IMR-90 (cell line): ENCODE data around the gene SPATA16. TPM values are rescaled to one million over a fixed set of nuclear protein-coding genes. Genes with fewer than 3 reads are reported as not detected.

Experiments used
- ATAC-seq: fragments of 200-7000 bp; cut with Tn5 transposase; 2 replicates; pipeline ENCODE4 v1.9.1; 2020; ENCODE audit warnings: low read depth, mild to moderate bottlenecking, moderate library complexity
- BruUV-seq: library from RNA; stranded (reverse); fragments of 400-500 nt; replicated peaks from 2 replicates; lab custom pipeline; 2021; lab: Mats Ljungman, UMichigan
- CTCF ChIA-PET: fragments of 300-600 bp; formaldehyde crosslinking; extraction: SDS; loops from one replicate; lab custom pipeline; 2021; ENCODE audit warnings: antibody characterized with exemption; lab: Yijun Ruan, JAX
- POLR2A ChIA-PET: fragments of 300-600 bp; sonication (Branson Sonifier 250); formaldehyde crosslinking; loops from one replicate; lab custom pipeline; 2022; ENCODE audit warnings: antibody characterized with exemption; ENCODE audit not compliant: unreplicated experiment; lab: Charles Lee
- DNase-seq: peaks from one replicate; pipeline ENCODE4 v3.0.0; 2013
- H2AFZ ChIP-seq: replicated peaks from 2 replicates; pipeline ENCODE3; 2013; ENCODE audit warnings: low read length, mild to moderate bottlenecking; ENCODE audit not compliant: poor library complexity
- H2AK5ac ChIP-seq: 2 replicates; pipeline ENCODE4 v1.6.1; 2013; ENCODE audit warnings: low read depth, low read length, inconsistent platforms
- H2AK9ac ChIP-seq: replicated peaks from 2 replicates; pipeline ENCODE3; 2013; ENCODE audit warnings: mild to moderate bottlenecking, low read depth, low read length, moderate library complexity; ENCODE audit not compliant: poor library complexity
- H2BK120ac ChIP-seq: 2 replicates; pipeline ENCODE4 v1.6.1; 2013; ENCODE audit warnings: low read depth, low read length, inconsistent platforms
- H2BK15ac ChIP-seq: 3 replicates; pipeline ENCODE4 v1.6.1; 2013; ENCODE audit warnings: low read depth, low read length, inconsistent platforms
- H2BK20ac ChIP-seq: 2 replicates; pipeline ENCODE4 v1.6.1; 2013; ENCODE audit warnings: low read depth, mild to moderate bottlenecking, inconsistent platforms, low read length, moderate library complexity
- H2BK5ac ChIP-seq: 2 replicates; pipeline ENCODE4 v1.6.1; 2013; ENCODE audit warnings: mild to moderate bottlenecking, low read depth, low read length, inconsistent platforms; ENCODE audit not compliant: poor library complexity, severe bottlenecking
- H3K14ac ChIP-seq: replicated peaks from 2 replicates; pipeline ENCODE4 v1.6.1; 2013; ENCODE audit warnings: low read depth, low read length, inconsistent platforms
- H3K18ac ChIP-seq: 2 replicates; pipeline ENCODE4 v1.6.1; 2013; ENCODE audit warnings: low read depth, low read length, control low read depth
- H3K23ac ChIP-seq: 2 replicates; pipeline ENCODE4 v1.6.1; 2013; ENCODE audit warnings: low read depth, low read length, inconsistent platforms
- H3K27ac ChIP-seq: 2 replicates; pipeline ENCODE4 v1.5.1; 2013; ENCODE audit warnings: mild to moderate bottlenecking, control low read depth, low read length; ENCODE audit not compliant: insufficient read depth
- H3K27me3 ChIP-seq: 2 replicates; pipeline ENCODE4 v1.6.1; 2013; ENCODE audit warnings: low read length; ENCODE audit not compliant: control insufficient read depth, insufficient read depth
- H3K36me3 ChIP-seq: 2 replicates; pipeline ENCODE4 v1.6.1; 2013; ENCODE audit warnings: low read length, mixed read lengths; ENCODE audit not compliant: control insufficient read depth, insufficient read depth
- H3K4ac ChIP-seq: 2 replicates; pipeline ENCODE4 v1.6.1; 2013; ENCODE audit warnings: low read depth, low read length, inconsistent platforms
- H3K4me1 ChIP-seq: 2 replicates; pipeline ENCODE4 v1.6.1; 2013; ENCODE audit warnings: low read length, mixed read lengths; ENCODE audit not compliant: control insufficient read depth, insufficient read depth
- H3K4me2 ChIP-seq: 2 replicates; pipeline ENCODE4 v1.6.1; 2013; ENCODE audit warnings: low read depth, mild to moderate bottlenecking, control low read depth, low read length, moderate library complexity
- H3K4me3 ChIP-seq: 2 replicates; pipeline ENCODE4 v1.5.1; 2013; ENCODE audit warnings: low read depth, mild to moderate bottlenecking, control low read depth, low read length, moderate library complexity; ENCODE audit not compliant: insufficient read depth
- H3K56ac ChIP-seq: 2 replicates; pipeline ENCODE4 v1.6.1; 2013; ENCODE audit warnings: low read length, inconsistent platforms; ENCODE audit not compliant: insufficient read depth; ENCODE audit errors: extremely low read depth
- H3K79me1 ChIP-seq, 2 experiments: 2 replicates each; pipeline ENCODE4 v1.6.1; 2013; ENCODE audit warnings: low read length in 2 of 2, inconsistent platforms in 1 of 2, low read depth in 1 of 2
- H3K9ac ChIP-seq: 2 replicates; pipeline ENCODE4 v1.6.1; 2013; ENCODE audit warnings: low read depth, low read length, control low read depth
- H3K9me1 ChIP-seq: 2 replicates; pipeline ENCODE4 v1.6.1; 2013; ENCODE audit warnings: low read length, inconsistent platforms; ENCODE audit not compliant: insufficient read depth
- H3K9me3 ChIP-seq: 2 replicates; pipeline ENCODE4 v1.6.1; 2013; ENCODE audit warnings: low read length; ENCODE audit not compliant: control insufficient read depth, insufficient read depth
- H4K20me1 ChIP-seq: 2 replicates; pipeline ENCODE4 v1.6.1; 2013; ENCODE audit warnings: low read length, inconsistent platforms; ENCODE audit not compliant: insufficient read depth
- H4K5ac ChIP-seq: 2 replicates; pipeline ENCODE4 v1.6.1; 2013; ENCODE audit warnings: mild to moderate bottlenecking, low read depth, low read length, control low read depth
- H4K8ac ChIP-seq, 2 experiments: 2 replicates each; pipeline ENCODE4 v1.6.1; 2013; ENCODE audit warnings: low read depth in 2 of 2, low read length in 2 of 2, control low read depth in 1 of 2, inconsistent platforms in 1 of 2
- H4K91ac ChIP-seq: 2 replicates; pipeline ENCODE4 v1.6.1; 2013; ENCODE audit warnings: low read depth, low read length, inconsistent platforms; ENCODE audit not compliant: insufficient read depth
- BHLHE40 ChIP-seq: fragments of 150-350 bp; IDR thresholded peaks from 2 replicates; pipeline ENCODE4 v1.6.1; 2016; ENCODE audit warnings: mild to moderate bottlenecking, low read depth, low read length
- CEBPB ChIP-seq: IDR thresholded peaks from 2 replicates; pipeline ENCODE4 v1.6.1; 2012; ENCODE audit warnings: low read depth, low read length, improper control_type of control experiment
- CHD1 ChIP-seq: IDR thresholded peaks from 2 replicates; pipeline ENCODE4 v1.6.1; 2012; ENCODE audit warnings: low read depth, low read length, improper control_type of control experiment
- CTCF ChIP-seq: conservative IDR thresholded peaks from 2 replicates; pipeline ENCODE4 v1.5.1; 2012; ENCODE audit warnings: mild to moderate bottlenecking, low read depth, low read length, improper control_type of control experiment
- ELK1 ChIP-seq: fragments of 150-350 bp; IDR thresholded peaks from 2 replicates; pipeline ENCODE4 v1.6.1; 2016; ENCODE audit warnings: low read depth, mild to moderate bottlenecking, low read length, moderate library complexity, borderline replicate concordance
- FOS ChIP-seq: fragments of 150-350 bp; IDR thresholded peaks from 2 replicates; pipeline ENCODE4 v1.6.1; 2016; ENCODE audit warnings: low read depth, low read length
- MAFK ChIP-seq: IDR thresholded peaks from 2 replicates; pipeline ENCODE4 v1.6.1; 2012; ENCODE audit warnings: low read depth, low read length, improper control_type of control experiment
- MAZ ChIP-seq: IDR thresholded peaks from 2 replicates; pipeline ENCODE4 v1.6.1; 2012; ENCODE audit warnings: low read depth, mild to moderate bottlenecking, low read length, improper control_type of control experiment, moderate library complexity, borderline replicate concordance
- MXI1 ChIP-seq: IDR thresholded peaks from 2 replicates; pipeline ENCODE4 v1.6.1; 2012; ENCODE audit warnings: low read depth, mild to moderate bottlenecking, low read length, moderate library complexity, borderline replicate concordance
- NFE2L2 ChIP-seq: fragments of 150-350 bp; IDR thresholded peaks from 2 replicates; pipeline ENCODE4 v1.6.1; 2016; ENCODE audit warnings: low read depth, mild to moderate bottlenecking, low read length
- POLR2A ChIP-seq: IDR thresholded peaks from 2 replicates; pipeline ENCODE4 v1.6.1; 2012; ENCODE audit warnings: mild to moderate bottlenecking, low read depth, low read length
- RAD21 ChIP-seq: IDR thresholded peaks from 2 replicates; pipeline ENCODE4 v1.6.1; 2012; ENCODE audit warnings: low read length, improper control_type of control experiment
- RCOR1 ChIP-seq: IDR thresholded peaks from 2 replicates; pipeline ENCODE4 v1.6.1; 2012; ENCODE audit warnings: mild to moderate bottlenecking, low read length, improper control_type of control experiment; ENCODE audit not compliant: insufficient replicate concordance
- RFX5 ChIP-seq: IDR thresholded peaks from 2 replicates; pipeline ENCODE4 v1.8.0; 2012; ENCODE audit warnings: low read depth, mild to moderate bottlenecking, low read length, moderate library complexity
- SMC3 ChIP-seq: fragments of 150-350 bp; IDR thresholded peaks from 2 replicates; pipeline ENCODE4 v1.6.1; 2016; ENCODE audit warnings: low read depth, mild to moderate bottlenecking, antibody characterized with exemption, low read length, moderate library complexity
- USF2 ChIP-seq: fragments of 150-350 bp; IDR thresholded peaks from 2 replicates; pipeline ENCODE4 v1.6.1; 2017; ENCODE audit warnings: mild to moderate bottlenecking, antibody characterized with exemption, low read length, low read depth
- WGBS, 2 experiments: methylation state at CpG; one replicate each; pipeline versions ENCODE4 v1.1.5 to v1.1.7; 2013; ENCODE audit warnings: missing lambda C conversion rate in 2 of 2; ENCODE audit not compliant: insufficient read length in 1 of 2; ENCODE audit errors: extremely low coverage in 2 of 2; 5-methylcytosine and 5-hydroxymethylcytosine counted together
- dilution Hi-C: fragments of 300-500 bp; cut with HindIII; formaldehyde crosslinking; loops from one replicate; pipeline ENCODE4 v1.14.3; 2018; ENCODE audit warnings: low sequenced_read_pairs; ENCODE audit not compliant: unreplicated experiment
- in situ Hi-C: fragments of 300-500 bp; cut with MboI; formaldehyde crosslinking; loops from 3 replicates; pipeline ENCODE4 v1.14.3; 2019; ENCODE audit warnings: low sequenced_read_pairs, inconsistent platforms, mixed read lengths
- intact Hi-C: fragments of 100-400 bp; cut with micrococcal nuclease; formaldehyde crosslinking; loops from 2 replicates; pipeline ENCODE4 v1.10.0; 2022
- polyA plus RNA-seq, 3 experiments: library from polyadenylated mRNA; depleted of rRNA; stranded (reverse); fragments of >200 nt; gene quantifications; 2 replicates each; pipeline ENCODE4 v1.2.3, GENCODE V29; 2012; ENCODE audit warnings: low replicate concordance in 1 of 3
- total RNA-seq: library from RNA; depleted of rRNA; stranded (reverse); fragments of >200 nt; gene quantifications from 2 replicates; pipeline ENCODE4 v1.2.3, GENCODE V29; 2012

SPATA16 gene
- total and polyA plus RNA-seq, 2 of the 4 experiments (the other 2 are of a cell fraction), result not detected

- no peak overlapping the region for H2AK9ac ChIP-seq
- H3K18ac ChIP-seq, result no peak overlapping the region
- ChIA-PET CTCF (no interaction called here), POLR2A (no interaction called here)
- no peak overlapping the region for H2BK15ac ChIP-seq
- H2AFZ ChIP-seq, result no peak overlapping the region
- no peaks in the 10 kb centered on the region for H3K79me1 ChIP-seq
- H3K27me3 ChIP-seq, result peaks cover 5% of the 10 kb centered on the region; the same call in 1 of the 2 replicates
- no peak overlapping the region for H3K27ac ChIP-seq
- H3K9me3 ChIP-seq, result no peaks in the 10 kb centered on the region
- H3K4me2 ChIP-seq, result no peak overlapping the region
- intact Hi-C loops, result no loop called here
- H2BK120ac ChIP-seq, result no peak overlapping the region
- no peaks in the 10 kb centered on the region for H3K36me3 ChIP-seq
- H4K5ac ChIP-seq, result no peak overlapping the region
- no peak overlapping the region for H4K8ac ChIP-seq
- no peak overlapping the region for H2BK5ac ChIP-seq
- no peak overlapping the region for H2BK20ac ChIP-seq
- H3K23ac ChIP-seq, result no peak overlapping the region
- DNase-seq, result no peak
- H3K4me3 ChIP-seq, result no peak overlapping the region
- no peaks in the 10 kb centered on the region for H3K9me1 ChIP-seq
- no peaks in the 10 kb centered on the region for H3K4me1 ChIP-seq
- H3K56ac ChIP-seq, result no peak overlapping the region
- TF ChIP-seq MAZ (no peak), POLR2A (no peak), NFE2L2 (no peak), ELK1 (no peak), USF2 (no peak), SMC3 (no peak), CEBPB (no peak), BHLHE40 (no peak), FOS (no peak), CHD1 (no peak), RCOR1 (no peak), MAFK (no peak), RFX5 (no peak), CTCF (no peak), RAD21 (no peak), MXI1 (no peak)
- H3K14ac ChIP-seq, result no peak overlapping the region
- no peak for ATAC-seq
- H4K91ac ChIP-seq, result no peak overlapping the region
- H3K9ac ChIP-seq, result no peak overlapping the region
- dilution Hi-C loops, result no loop called here
- 57% methylated on average over 1 of the region's 2 CpGs; no CpG with 5 or more reads in 1 of the 2 experiments for WGBS, 2 experiments
- no peaks in the 10 kb centered on the region for H4K20me1 ChIP-seq
- BruUV-seq, result no TSS peak
- in situ Hi-C loops, result no loop called here
- H2AK5ac ChIP-seq, result no peak overlapping the region
- no peak overlapping the region for H3K4ac ChIP-seq
Measured at GRCh38 chr3:172846706-172847105, 294.3 kb downstream of the SPATA16 start.
